ENCODE measurements around the gene TMCC3. TPM values are rescaled to one million over a fixed set of nuclear protein-coding genes. Genes with fewer than 3 reads are reported as not detected.

TMCC3 gene
- total and polyA plus RNA-seq, 2 donors from 2014 or later = 6.7 to 14.7 TPM

GRCh38 chr12:94678849-94679248, 28.5 kb upstream of the TMCC3 start:
- no peak for TF ChIP-seq CTCF (IDR thresholded peaks at IDR 0.05; ENCODE audit: borderline replicate concordance, extremely low read depth, insufficient read depth)
- FAIRE-seq (no peak), DNase-seq (no peak)
- H3K4me3 ChIP-seq (ENCODE audit: low read length in 3 of 3) = no peak overlapping the region
- H3K27ac ChIP-seq (ENCODE audit: low read depth in 2 of 2, low read length in 2 of 2) = no peak overlapping the region
- H3K9ac ChIP-seq (ENCODE audit: low read length in 3 of 3) = no peak overlapping the region
- intact Hi-C loops (cut with DNase I) = no loop called here
- H3K4me1 ChIP-seq (ENCODE audit: control insufficient read depth in 2 of 3, insufficient read depth in 2 of 3, low read depth in 1 of 3, low read length in 3 of 3) = peaks cover 0 to 4% (median 0%) of the 10 kb centered on the region in 3 donors
- H3K27me3 ChIP-seq (ENCODE audit: control insufficient read depth, insufficient read depth, low read length) = no peaks in the 10 kb centered on the region
- no peaks in the 10 kb centered on the region for H3K36me3 ChIP-seq (ENCODE audit: control insufficient read depth in 2 of 3, insufficient read depth in 3 of 3, low read length in 3 of 3)
- no peaks in the 10 kb centered on the region for H3K9me3 ChIP-seq (ENCODE audit: control insufficient read depth in 2 of 3, insufficient read depth in 1 of 3, low read length in 3 of 3)

- Histone ChIP-seq H3K4me3 (ENCODE audit: low read length in 3 of 3) (no peak overlapping the region), H3K27ac (ENCODE audit: low read depth in 2 of 2, low read length in 2 of 2) (peak overlapping the region in 1 of 2 donors; percentile 20), H3K9me3 (ENCODE audit: control insufficient read depth in 2 of 3, insufficient read depth in 1 of 3, low read length in 3 of 3) (no peaks in the 10 kb centered on the region), H3K9ac (ENCODE audit: low read length in 3 of 3) (no peak overlapping the region), H3K36me3 (ENCODE audit: control insufficient read depth in 2 of 3, insufficient read depth in 3 of 3, low read length in 3 of 3) (no peaks in the 10 kb centered on the region), H3K27me3 (ENCODE audit: control insufficient read depth, insufficient read depth, low read length) (no peaks in the 10 kb centered on the region), H3K4me1 (ENCODE audit: control insufficient read depth in 2 of 3, insufficient read depth in 2 of 3, low read depth in 1 of 3, low read length in 3 of 3) (peaks cover 0 to 7% (median 0%) of the 10 kb centered on the region in 3 donors)
- TF ChIP-seq CTCF (IDR thresholded peaks at IDR 0.05; ENCODE audit: borderline replicate concordance, extremely low read depth, insufficient read depth) = no peak
- DNase-seq (no peak), FAIRE-seq (no peak)
- intact Hi-C loops (cut with DNase I) = no loop called here
Measured at GRCh38 chr12:94678379-94678778, 28.0 kb upstream of the TMCC3 start.

GRCh38 chr12:94677778-94678177, 27.4 kb upstream of the TMCC3 start:
- H3K36me3 ChIP-seq (ENCODE audit: control insufficient read depth in 2 of 3, insufficient read depth in 3 of 3, low read length in 3 of 3) = no peaks in the 10 kb centered on the region

More at GRCh38 chr12:94677778-94678177, 27.4 kb upstream of the TMCC3 start:
- FAIRE-seq = no peak
- Histone ChIP-seq H3K9ac (ENCODE audit: low read length in 3 of 3) (no peak overlapping the region), H3K27me3 (ENCODE audit: control insufficient read depth, insufficient read depth, low read length) (no peaks in the 10 kb centered on the region), H3K4me3 (ENCODE audit: low read length in 3 of 3) (no peak overlapping the region), H3K27ac (ENCODE audit: low read depth in 2 of 2, low read length in 2 of 2) (peak overlapping the region; percentile 20 to 29), H3K9me3 (ENCODE audit: control insufficient read depth in 2 of 3, insufficient read depth in 1 of 3, low read length in 3 of 3) (no peaks in the 10 kb centered on the region), H3K4me1 (ENCODE audit: control insufficient read depth in 2 of 3, insufficient read depth in 2 of 3, low read depth in 1 of 3, low read length in 3 of 3) (peaks cover 0 to 8% (median 0%) of the 10 kb centered on the region in 3 donors)
- intact Hi-C loops (cut with DNase I) = no loop called here
- peak in 2 of 5 donors; percentile 42 to 52 for DNase-seq
- no peak for TF ChIP-seq CTCF (IDR thresholded peaks at IDR 0.05; ENCODE audit: borderline replicate concordance, extremely low read depth, insufficient read depth)
